HG02588 (cell line): ENCODE measurements around the gene ARMC9.

Experiments used
- ATAC-seq: cut with Tn5 transposase; IDR thresholded peaks from one replicate; pipeline ENCODE4 v1.9.1; 2021; ENCODE audit warnings: mild to moderate bottlenecking, moderate library complexity; ENCODE audit not compliant: unreplicated experiment

The ARMC9 gene

GRCh38 chr2:231378026-231378722 is 179.7 kb downstream of the ARMC9 start:
- ATAC-seq = no peak

- ATAC-seq = no peak
These were observed 181.1 kb downstream of the ARMC9 start for GRCh38 chr2:231379266-231380215.

GRCh38 chr2:231380307-231380706 is 181.9 kb downstream of the ARMC9 start:
- no peak for ATAC-seq

- ATAC-seq = no peak
These were observed 182.8 kb downstream of the ARMC9 start for GRCh38 chr2:231380991-231381847.

GRCh38 chr2:231382116-231382515 is 183.7 kb downstream of the ARMC9 start:
- ATAC-seq = no peak

GRCh38 chr2:231383416-231384108 is 185.1 kb downstream of the ARMC9 start:
- ATAC-seq = no peak

GRCh38 chr2:231384109-231384435 is 185.6 kb downstream of the ARMC9 start:
- ATAC-seq = no peak

- no peak for ATAC-seq
These were observed 186.5 kb downstream of the ARMC9 start for GRCh38 chr2:231384970-231385369.

GRCh38 chr2:231385429-231385828 is 187.0 kb downstream of the ARMC9 start:
- ATAC-seq = no peak

- ATAC-seq = no peak
These were observed 188.0 kb downstream of the ARMC9 start for GRCh38 chr2:231386446-231386845.

GRCh38 chr2:231387904-231388724 is 189.7 kb downstream of the ARMC9 start:
- ATAC-seq = no peak

- no peak for ATAC-seq
These were observed 190.4 kb downstream of the ARMC9 start for GRCh38 chr2:231388725-231389346.

GRCh38 chr2:231390667-231391066 is 192.2 kb downstream of the ARMC9 start:
- no peak for ATAC-seq

GRCh38 chr2:231391981-231392380 is 193.6 kb downstream of the ARMC9 start:
- no peak for ATAC-seq

- ATAC-seq = no peak
These were observed 194.2 kb downstream of the ARMC9 start for GRCh38 chr2:231392431-231393148.

- ATAC-seq = no peak
These were observed 195.0 kb downstream of the ARMC9 start for GRCh38 chr2:231393149-231394131.
